Progenitor cell of endocrine pancreas (in vitro differentiated cells): ENCODE data around the gene MATN1. TPM values are rescaled to one million over a fixed set of nuclear protein-coding genes. Genes with fewer than 3 reads are reported as not detected.
A peak's percentile ranks its signal among the peaks of the same experiment; 100 is the strongest.

Experiments used
- DNase-seq: peaks from one replicate; pipeline ENCODE4 v3.0.0; 2021; ENCODE audit warnings: low spot score; ENCODE audit not compliant: unreplicated experiment
- H3K27ac Mint-ChIP-seq: 2 replicates; pipeline ENCODE4 v1.8.0; 2021; ENCODE audit warnings: mild to moderate bottlenecking, moderate library complexity, mixed read lengths
- H3K27me3 Mint-ChIP-seq: 2 replicates; pipeline ENCODE4 v1.8.0; 2021; ENCODE audit warnings: mixed read lengths
- H3K36me3 Mint-ChIP-seq: 2 replicates; pipeline ENCODE4 v1.8.0; 2022; ENCODE audit warnings: mixed read lengths; ENCODE audit not compliant: insufficient read depth
- H3K4me1 Mint-ChIP-seq: 2 replicates; pipeline ENCODE4 v1.8.0; 2021; ENCODE audit warnings: low read depth, mixed read lengths
- H3K4me3 Mint-ChIP-seq: 2 replicates; pipeline ENCODE4 v1.8.0; 2021; ENCODE audit warnings: low read depth, mild to moderate bottlenecking, moderate library complexity, mixed read lengths
- H3K9me3 Mint-ChIP-seq: 2 replicates; pipeline ENCODE4 v1.8.0; 2021; ENCODE audit warnings: low read depth, mixed read lengths
- CTCF ChIP-seq: fragments of 200-600 bp; sonication (generic); IDR thresholded peaks from one replicate; pipeline ENCODE4 v1.5.0; 2021; ENCODE audit warnings: antibody characterized with exemption, mild to moderate bottlenecking; ENCODE audit not compliant: unreplicated experiment
- total RNA-seq: library from RNA; stranded (reverse); gene quantifications from 2 replicates; pipeline ENCODE4 v1.2.1, GENCODE V29; 2021

Gene MATN1
- total RNA-seq, 1 donor from 2014 or later, result 0.14 TPM

- no peak for TF ChIP-seq CTCF
- Mint-ChIP-seq H3K27ac (no peak overlapping the region), H3K36me3 (no peaks in the 10 kb centered on the region), H3K4me1 (peaks cover 19% of the 10 kb centered on the region), H3K4me3 (no peak overlapping the region), H3K27me3 (no peaks in the 10 kb centered on the region), H3K9me3 (no peaks in the 10 kb centered on the region)
- no peak for DNase-seq
Observed at GRCh38 chr1:30665216-30666010, 58.0 kb downstream of the MATN1 start.

GRCh38 chr1:30664103-30664755 is 59.2 kb downstream of the MATN1 start:
- Mint-ChIP-seq H3K4me1 (peaks cover 21% of the 10 kb centered on the region), H3K36me3 (no peaks in the 10 kb centered on the region), H3K9me3 (no peaks in the 10 kb centered on the region), H3K27ac (no peak overlapping the region), H3K27me3 (no peaks in the 10 kb centered on the region), H3K4me3 (no peak overlapping the region)
- TF ChIP-seq CTCF, result no peak
- no peak for DNase-seq

- TF ChIP-seq CTCF, result no peak
- Mint-ChIP-seq H3K9me3 (no peaks in the 10 kb centered on the region), H3K27ac (peak overlapping the region; percentile 67), H3K4me1 (peaks cover 23% of the 10 kb centered on the region), H3K4me3 (no peak overlapping the region), H3K36me3 (no peaks in the 10 kb centered on the region), H3K27me3 (no peaks in the 10 kb centered on the region)
- DNase-seq, result no peak
Observed at GRCh38 chr1:30663596-30664091, 59.7 kb downstream of the MATN1 start.

GRCh38 chr1:30662291-30662840 is 61.0 kb downstream of the MATN1 start:
- no peak for TF ChIP-seq CTCF
- Mint-ChIP-seq H3K4me3 (no peak overlapping the region), H3K4me1 (peaks cover 23% of the 10 kb centered on the region), H3K9me3 (no peaks in the 10 kb centered on the region), H3K27ac (no peak overlapping the region), H3K27me3 (no peaks in the 10 kb centered on the region), H3K36me3 (no peaks in the 10 kb centered on the region)
- DNase-seq, result no peak

- Mint-ChIP-seq H3K36me3 (no peaks in the 10 kb centered on the region), H3K9me3 (no peaks in the 10 kb centered on the region), H3K4me1 (peaks cover 21% of the 10 kb centered on the region), H3K4me3 (no peak overlapping the region), H3K27me3 (no peaks in the 10 kb centered on the region), H3K27ac (no peak overlapping the region)
- no peak for DNase-seq
- no peak for TF ChIP-seq CTCF
Observed at GRCh38 chr1:30661311-30661710, 62.1 kb downstream of the MATN1 start.
